ENCODE data around the gene GNAZ.
A peak's percentile ranks its signal among the peaks of the same experiment; 100 is the strongest.

GNAZ gene

GRCh38 chr22:23136991-23137390, 66.7 kb downstream of the GNAZ start:
- DNase-seq (ENCODE audit: low spot score) = peak; percentile 34

GRCh38 chr22:23137468-23137867, 67.1 kb downstream of the GNAZ start:
- peak; percentile 30 for DNase-seq (ENCODE audit: low spot score)

DNA sequence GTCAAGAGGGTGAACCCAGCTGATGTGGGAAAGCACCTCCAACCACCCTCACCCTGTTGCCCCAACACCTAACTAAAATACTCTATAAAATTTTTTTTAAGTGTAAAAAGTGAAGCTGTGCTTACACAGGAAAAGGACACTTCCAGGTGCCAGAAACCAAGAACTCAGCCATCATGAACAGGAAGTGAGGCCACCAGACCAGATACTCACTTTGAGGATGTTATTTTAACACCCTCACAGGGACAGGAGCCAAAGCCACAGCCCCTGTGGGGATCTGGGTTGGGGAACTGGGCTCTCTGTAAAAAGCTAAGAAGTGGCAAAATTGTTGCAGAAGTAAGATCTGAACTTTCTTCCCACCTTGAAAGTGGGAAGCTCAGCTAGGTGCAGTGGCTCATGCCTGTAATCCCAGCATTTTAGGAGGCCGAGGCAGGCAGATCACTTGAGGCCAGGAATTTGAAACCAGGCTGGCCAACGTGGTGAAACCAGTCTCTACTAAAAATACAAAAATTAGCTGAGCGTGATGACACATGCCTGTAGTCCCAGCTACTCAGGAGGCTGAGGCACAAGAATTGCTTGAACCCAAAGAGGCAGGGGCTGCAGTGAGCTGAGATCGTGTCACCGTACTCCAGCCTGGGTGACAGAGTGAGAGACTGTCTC, 67.7 kb downstream of the GNAZ start:
- DNase-seq (ENCODE audit: low spot score) = peak; percentile 89

- peak; percentile 34 for DNase-seq (ENCODE audit: low spot score)
Measured at GRCh38 chr22:23138584-23139435, 68.5 kb downstream of the GNAZ start.

GRCh38 chr22:23140385-23140784, 70.1 kb downstream of the GNAZ start:
- DNase-seq (ENCODE audit: low spot score) = no peak

DNA sequence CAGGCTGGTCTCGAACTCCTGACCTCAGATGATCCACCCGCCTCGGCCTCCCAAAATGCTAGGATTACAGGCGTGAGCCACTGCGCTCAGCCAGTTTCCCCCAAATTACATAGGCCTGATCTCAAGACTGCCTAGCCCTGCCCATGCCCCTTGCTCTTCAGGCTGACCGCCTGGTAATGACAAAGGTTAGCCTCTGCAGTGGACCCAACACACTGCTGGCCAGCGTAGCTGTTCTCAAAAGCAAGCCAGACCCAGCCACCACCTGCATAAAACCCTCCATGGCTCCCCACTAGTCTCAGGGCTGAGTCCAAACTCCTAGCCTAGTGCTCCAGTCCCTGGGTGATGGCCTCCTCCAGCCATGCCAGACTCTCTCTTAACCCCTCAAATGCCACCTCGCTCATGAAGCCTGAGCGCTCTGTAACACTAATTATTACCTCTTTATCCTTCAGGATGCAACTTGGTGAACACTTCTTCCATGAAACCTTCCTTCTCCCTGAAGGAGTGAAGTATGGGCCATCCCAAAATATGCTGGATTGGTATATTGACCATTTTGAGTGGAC, 72.3 kb downstream of the GNAZ start:
- no peak for DNase-seq (ENCODE audit: low spot score)

DNA sequence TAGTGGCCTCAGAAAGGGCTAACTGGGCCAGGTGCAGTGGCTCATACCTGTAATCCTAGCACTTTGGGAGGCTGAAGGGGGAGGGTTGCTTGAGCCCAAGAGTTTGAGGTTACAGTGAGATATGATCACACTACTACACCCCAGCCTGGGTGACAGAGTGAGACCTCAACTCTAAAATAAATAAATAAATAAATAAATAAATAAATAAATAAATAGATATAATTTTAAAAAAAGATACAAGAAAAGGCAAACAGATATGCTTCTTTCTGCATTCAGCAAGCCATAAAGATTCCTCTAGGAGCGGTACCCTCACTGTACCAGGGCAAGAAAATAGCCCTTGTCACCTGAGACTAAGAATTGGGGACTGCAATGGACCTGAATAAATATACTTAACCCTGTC, 72.8 kb downstream of the GNAZ start:
- DNase-seq (ENCODE audit: low spot score) = no peak

DNA sequence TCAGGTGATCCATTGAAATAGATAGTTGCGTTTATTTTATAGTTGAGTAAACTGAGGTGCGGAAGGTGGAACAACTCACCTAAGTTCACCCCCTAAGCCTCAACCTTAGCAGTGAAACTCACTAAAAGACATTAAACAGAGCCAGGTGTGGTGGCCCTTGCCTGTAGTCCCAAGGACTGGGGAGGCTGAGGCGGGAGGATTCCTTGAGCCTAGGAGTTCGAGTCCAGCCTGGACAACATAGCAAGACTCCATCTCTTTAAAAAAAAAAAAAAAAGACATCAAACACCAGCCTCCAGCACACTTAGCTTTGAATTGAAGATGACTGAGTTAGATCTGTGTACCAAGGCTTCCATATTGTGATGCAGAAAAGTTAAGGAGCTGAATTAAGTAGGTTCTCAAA, 74.1 kb downstream of the GNAZ start:
- DNase-seq (ENCODE audit: low spot score) = no peak

DNA sequence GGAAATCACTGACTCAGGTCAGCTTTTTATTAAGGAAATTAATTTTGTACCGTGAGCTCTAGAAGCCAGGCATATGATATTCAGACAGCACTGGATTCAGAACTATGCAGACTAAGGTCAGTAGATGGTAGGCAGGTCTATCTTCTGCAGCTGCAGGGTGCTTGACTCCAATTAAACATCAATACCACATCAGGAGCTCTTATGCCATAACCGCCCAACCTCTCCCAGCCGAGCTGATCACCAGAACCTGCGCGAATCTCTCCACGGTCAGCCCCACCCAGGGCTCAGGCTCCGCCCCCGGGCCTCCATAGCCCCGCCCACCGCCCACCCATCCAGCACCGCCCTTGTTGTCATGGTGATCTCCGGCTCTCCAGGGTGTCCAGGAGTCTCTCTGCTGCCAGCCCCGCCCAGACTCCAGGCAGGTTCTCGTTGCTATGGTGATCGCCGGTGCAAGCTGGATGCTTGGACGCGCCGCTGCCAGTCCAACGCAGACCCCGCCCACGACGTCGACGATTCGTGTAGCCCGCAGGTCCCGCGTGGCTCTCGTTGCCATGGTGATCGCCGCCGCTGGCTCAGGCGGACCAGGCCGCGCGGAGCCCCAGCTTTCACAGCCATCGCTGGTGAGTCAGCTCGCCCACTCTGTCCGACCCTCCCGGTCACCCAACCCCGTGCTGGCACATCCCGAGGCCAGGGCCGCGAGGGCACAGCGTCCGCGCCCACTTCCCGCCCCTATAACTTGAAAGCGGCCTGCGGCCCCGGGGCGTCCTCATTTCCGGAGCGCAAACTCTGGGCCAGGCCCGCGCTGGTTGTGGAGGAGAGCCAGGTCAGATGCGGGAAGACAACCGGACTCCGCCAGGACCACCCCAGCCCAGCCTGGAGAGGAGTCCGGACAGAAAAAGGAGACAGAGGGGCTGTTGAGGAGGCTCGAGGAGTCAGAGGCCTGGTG, 74.9 kb downstream of the GNAZ start, which contains the start of gene RAB36:
TSS of gene RAB36 (plus strand) at position 546 of the 946 bp plus-strand sequence. CDS start 1,140 bp downstream, outside the sequence.
- peak; percentile 85 for DNase-seq (ENCODE audit: low spot score)

GRCh38 chr22:23145878-23146470, 75.7 kb downstream of the GNAZ start:
- DNase-seq (ENCODE audit: low spot score) = no peak

DNA sequence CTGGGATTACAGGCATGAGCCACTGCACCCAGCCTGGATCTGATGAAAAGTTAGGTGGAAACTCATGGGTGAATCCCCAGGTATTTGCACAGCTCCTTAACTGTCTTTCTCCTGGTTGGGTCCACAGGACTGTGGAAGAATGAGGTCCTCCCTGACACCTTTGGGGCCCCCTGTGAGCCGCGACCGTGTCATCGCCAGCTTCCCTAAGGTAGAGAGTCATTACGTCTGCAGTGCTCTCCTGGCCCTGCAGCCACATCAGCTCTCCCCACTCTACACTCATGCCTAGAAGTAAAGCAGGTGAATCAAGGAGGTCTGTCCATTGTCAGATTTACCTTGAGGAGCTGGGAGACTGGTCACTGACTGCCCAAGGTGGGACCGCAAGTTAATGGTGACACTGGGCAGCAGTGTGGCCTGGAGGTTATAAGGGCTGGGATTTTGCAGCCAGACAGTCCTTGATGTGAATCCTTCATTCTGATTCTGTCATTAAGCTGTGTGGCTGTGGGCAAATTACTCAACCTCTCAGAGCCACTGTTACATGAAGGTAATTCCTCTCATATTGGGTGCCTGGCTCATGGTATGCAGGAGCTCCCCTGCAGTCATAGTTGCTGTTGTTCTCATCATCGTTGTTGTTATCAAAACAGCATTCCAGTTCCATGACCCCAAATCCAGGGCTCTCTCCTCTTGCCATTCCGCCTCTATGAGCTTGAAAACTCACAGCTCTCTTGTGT, 76.3 kb downstream of the GNAZ start:
- DNase-seq (ENCODE audit: low spot score) = no peak

DNA sequence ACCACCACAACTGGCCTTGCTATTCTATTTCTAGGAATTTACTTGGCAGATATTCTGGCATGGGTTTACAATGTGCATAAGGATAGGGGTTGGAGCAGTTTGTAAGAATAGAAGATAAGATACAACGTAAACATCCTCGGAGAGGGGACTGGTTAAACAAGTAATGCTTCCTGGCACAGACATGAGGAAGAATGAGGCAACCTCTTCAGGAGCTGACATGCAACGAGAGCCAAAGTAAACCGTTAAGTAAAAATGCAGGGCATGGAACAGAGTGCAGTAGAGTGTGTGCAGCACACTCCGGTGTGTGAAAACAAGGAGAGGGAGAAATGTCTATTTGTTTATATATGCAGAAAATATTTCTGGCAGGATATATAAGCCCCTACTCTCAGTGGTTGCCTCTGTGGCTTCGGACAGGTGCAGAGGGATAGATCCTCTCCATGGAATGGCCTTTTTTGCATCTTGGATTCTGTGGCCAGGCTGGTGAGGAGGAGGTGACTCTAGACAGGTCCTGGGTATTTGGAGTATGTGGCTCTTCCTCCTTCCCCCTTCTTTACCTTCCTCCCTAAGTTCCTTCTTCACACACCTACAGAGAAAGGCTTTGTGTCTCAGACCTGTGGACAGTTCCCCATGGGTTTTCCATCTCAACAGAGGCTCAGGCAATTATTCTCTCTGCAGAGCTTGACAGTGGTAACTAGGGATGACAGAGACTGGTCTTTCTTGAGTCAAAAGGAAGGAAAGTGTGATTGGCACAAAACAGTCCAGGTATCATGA, 77.5 kb downstream of the GNAZ start:
- DNase-seq (ENCODE audit: low spot score) = no peak

GRCh38 chr22:23149743-23150238, 79.5 kb downstream of the GNAZ start:
- no peak for DNase-seq (ENCODE audit: low spot score)

DNA sequence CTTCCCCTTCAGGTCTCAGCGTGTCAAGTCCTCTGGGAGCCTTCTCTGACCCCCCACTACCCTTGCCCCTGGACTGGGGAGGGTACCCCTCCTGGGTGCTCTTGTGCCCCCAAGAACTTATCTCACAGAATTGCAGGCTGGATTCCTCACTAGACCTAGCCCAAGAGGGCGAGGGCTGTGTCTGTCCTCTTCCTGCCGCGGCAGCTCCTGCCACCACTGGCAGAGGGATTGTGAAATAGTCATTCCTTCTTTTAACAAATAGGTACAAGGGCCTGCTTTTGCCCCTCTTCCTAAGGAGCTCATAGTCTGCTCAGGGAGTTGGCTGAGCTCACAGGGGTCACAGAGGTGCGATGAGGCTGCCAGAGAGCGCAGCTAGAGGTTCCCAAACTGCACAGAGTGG, 80.4 kb downstream of the GNAZ start:
- DNase-seq (ENCODE audit: low spot score) = no peak

GRCh38 chr22:23151827-23152226, 81.5 kb downstream of the GNAZ start:
- DNase-seq (ENCODE audit: low spot score) = no peak

- no peak for DNase-seq (ENCODE audit: low spot score)
Measured at GRCh38 chr22:23152238-23153114, 82.2 kb downstream of the GNAZ start.

DNA sequence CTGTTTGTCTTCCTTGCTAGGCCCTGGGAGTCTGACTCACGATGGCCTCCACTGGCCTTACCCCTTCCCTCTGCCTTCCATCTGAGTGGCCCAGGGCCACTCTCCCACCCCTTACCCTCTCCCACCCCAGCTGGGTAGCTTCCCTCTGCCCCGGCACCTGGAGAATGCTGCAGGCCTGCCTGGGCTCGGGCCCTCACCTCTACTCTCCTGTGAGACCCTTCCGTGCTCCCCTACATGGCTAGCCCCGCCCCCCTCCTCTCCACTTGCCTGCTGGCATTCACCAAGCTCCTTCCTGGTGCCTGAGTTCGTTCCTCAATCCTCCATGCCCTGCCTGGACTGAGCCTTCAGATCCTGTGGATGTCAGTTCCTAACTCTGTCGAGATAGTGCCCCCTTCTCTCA, 83.7 kb downstream of the GNAZ start:
- DNase-seq (ENCODE audit: low spot score) = no peak

- DNase-seq (ENCODE audit: low spot score) = no peak
Measured at GRCh38 chr22:23154461-23154860, 84.1 kb downstream of the GNAZ start.

GRCh38 chr22:23155143-23155542, 84.8 kb downstream of the GNAZ start:
- DNase-seq (ENCODE audit: low spot score) = no peak

Measured in NAMALWA (cell line).